Measurements from ENCODE around the gene ESPNL. TPM values are rescaled to one million over a fixed set of nuclear protein-coding genes. Genes with fewer than 3 reads are reported as not detected.

The ESPNL gene
- total RNA-seq, 2 donors from 2014 or later, result 0.15 to 0.26 TPM

DNA sequence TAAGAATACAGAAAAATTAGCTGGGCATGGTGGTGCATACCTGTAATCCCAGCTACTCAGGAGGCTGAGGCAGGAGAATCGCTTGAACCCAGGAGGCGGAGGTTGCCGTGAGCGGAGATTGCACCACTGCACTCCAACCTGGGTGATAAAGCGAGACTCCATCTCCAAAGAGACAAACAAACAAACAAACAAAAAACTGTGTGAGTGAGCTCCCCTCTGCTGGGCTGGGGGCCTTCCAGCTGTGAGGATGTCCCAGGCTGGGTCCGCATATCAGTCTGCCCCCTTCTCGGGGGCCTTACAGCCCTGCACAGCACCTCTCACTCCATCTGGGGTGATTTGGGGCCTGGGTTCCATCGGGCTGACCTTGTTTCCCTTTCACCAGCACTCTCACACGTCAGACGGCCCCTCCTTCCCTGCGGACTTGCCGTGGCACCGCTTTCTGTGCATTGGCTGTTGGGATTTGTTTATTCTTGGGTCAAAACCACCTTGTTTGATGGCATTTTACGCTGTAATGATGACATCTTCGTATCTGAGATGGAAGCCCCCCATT, 35.5 kb downstream of the ESPNL start:
- DNase-seq (no peak), ATAC-seq (no peak)
- intact Hi-C loops (cut with DNase I), result loop anchor here in 1 of 2 donors (5.0 kb wide), 1 partner anchor 278 kb away; the partner anchor contains the start of gene RAMP1

DNA sequence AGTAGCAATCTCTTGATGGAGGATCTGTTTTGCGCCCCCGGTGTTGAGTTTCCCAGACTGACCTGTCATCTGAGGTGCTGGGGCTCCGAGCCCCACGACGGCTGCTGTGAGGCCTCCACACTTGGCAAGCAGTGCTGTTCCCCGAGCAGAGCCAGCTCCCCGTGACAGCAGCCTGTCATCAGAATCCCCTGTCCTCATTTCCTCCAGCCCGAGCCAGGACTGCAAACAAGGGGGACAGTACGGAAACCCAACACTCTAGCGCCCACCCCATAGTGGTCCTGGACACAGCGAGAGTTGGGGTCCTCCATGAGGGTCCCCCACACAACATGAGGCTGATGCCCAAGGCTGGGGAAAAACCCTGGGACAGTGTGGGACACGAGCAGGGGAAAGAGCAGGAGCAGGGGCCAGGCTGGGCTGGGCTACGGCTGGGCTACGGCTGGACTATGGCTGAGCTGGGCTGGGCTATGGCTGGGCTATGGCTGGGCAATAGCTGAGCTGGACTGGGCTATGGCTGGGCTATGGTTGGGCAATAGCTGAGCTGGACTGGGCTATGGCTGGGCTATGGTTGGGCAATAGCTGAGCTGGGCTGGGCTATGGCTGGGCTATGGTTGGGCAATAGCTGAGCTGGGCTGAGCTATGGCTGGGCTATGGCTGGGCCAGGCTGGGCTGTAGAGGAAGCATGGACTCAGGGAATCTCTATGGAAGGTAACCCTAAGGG, 36.8 kb downstream of the ESPNL start:
- peak; percentile 13 to 29 for ATAC-seq
- DNase-seq, result peak; percentile 62
- intact Hi-C loops (cut with DNase I), result loop anchor here in 1 of 2 donors (5.0 kb wide), 1 partner anchor 280 kb away; the partner anchor contains the start of gene RAMP1

DNA sequence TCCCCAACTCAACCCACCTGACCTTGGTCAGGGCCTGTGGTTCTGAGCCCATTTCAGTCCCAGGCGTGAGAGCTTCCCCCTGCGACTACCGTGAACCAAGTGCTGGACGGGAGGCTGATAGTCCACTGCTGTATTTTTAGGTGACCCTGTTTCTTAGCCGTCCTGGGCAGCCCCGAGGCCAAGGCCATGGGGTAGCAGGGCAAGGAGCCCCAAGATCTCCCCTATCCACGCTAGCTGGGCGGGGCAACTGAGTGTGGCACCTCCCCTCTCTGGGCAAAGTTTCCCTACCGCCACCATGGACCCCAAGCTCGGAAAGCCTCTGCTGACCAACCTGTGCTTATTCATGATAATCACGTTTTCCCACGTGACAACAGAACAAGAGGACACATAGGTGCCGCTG, 37.7 kb downstream of the ESPNL start:
- ATAC-seq (no peak), DNase-seq (no peak)
- intact Hi-C loops (cut with DNase I), result loop anchor here in 1 of 2 donors (5.0 kb wide), 1 partner anchor 281 kb away; the partner anchor contains the start of gene RAMP1

DNA sequence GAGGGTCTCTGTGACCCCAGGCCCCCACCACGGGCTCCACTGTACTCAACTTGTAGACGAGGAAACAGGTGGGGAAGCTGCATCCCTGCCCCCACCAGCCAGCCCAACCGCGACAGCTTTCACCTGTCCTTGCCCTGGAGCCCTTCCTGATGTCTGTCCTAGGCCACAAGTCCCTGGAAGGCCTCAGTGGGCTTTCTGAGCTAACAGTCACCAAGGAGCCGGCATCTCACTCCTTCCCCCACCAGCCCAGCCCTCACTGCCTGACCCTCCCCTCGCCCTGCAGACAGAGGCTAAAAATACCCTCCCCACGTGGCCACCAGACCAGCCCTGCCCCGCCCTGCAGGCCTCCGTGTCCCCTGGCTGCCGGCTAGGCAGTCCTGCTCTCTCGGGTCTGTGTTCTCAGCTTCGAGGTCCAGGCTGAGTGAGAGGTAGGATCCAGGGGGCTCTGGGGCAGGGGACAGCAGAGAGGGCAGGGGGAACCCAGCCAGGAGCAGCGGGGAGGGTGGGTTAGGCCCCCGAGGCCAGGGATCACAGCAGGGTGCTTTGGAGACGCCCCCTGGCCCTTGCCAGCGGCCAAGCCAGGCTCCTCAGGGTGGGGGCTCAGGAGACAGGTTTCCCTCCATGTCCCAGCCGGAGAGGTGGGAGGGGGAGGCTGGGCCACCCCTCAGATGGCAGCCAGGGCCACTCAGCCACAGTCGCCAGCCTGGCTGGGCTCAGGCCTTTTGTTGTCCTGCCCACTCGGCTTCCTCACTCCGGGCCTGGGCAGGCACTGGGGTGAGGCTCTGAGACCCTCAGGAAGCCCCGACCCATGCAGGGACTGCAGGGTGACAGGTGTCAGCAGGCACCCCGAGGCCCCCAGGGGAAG, 38.4 kb downstream of the ESPNL start, which contains the start of gene KLHL30:
TSS of gene KLHL30 (plus strand) at position 338 of the 865 bp plus-strand sequence. CDS start 2,087 bp downstream, outside the sequence.
- ATAC-seq, result peak; percentile 85 to 88
- intact Hi-C loops (cut with DNase I), result loop anchor here in 1 of 2 donors (5.0 kb wide), 1 partner anchor 281 kb away; the partner anchor contains the start of gene RAMP1
- peak; percentile 67 for DNase-seq

DNA sequence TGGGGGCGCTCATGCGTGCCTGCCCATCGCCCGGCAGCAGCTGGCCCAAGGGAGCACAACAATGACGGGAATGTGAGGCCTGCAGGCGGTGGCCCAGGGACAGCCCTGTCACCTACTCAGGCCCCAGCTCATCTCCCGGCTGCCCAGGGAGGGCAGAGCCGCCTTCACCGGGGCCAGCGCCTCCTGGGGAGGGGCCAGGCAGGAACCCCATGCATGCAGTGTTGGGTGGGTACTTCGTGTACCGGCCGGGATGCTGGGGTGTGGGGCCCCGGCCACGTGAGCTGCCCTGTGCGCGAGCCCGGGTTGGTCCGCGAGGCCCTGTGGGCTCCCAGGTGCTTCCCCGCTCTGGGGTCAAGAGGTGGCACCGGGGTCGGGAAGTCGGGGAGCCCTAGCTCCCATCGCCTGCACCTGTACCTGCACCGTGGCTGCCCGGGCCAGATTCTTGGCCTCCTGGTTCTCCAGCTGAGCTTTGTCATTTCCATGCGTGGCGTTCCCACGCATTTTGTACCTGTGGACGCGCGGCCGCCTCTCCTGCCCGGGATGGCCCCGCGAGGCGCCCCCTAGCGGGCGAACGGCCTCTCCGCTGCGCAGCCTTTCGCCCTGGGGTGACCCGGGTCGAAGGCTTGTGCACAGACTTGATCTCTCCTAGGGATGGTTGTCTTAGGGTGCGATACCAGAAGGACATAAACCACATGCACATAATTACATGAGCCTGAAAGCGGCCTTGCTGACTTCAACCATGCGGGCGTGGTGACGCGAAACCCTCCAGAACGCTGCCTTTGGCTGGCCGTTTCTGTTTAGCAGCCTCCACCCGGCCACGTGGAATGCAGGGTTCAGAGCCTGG, 39.3 kb downstream of the ESPNL start:
- intact Hi-C loops (cut with DNase I), result loop anchor here in 1 of 2 donors (5.0 kb wide), 1 partner anchor 282 kb away; the partner anchor contains the start of gene RAMP1
- DNase-seq, result peak; percentile 57
- peak; percentile 55 to 56 for ATAC-seq

DNA sequence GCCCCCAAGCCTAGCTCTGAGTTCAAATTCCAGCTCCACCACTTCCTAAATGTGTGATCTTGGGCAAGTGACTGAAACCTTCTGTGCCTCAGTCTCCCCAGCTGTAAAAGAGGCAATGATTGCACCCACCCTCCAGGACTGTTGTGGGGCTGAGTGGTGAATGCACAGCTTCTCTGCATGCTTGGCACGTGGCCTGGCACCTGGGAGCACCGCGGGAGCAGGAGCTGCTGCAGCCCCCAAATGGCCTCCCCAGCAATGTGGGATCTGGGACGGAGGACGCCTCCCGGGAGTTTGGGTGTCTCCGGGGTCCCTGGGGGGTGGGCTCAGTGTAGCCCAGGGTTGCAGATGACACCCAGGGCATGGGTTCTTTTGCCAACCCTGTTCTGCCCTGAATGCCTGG, 39.9 kb downstream of the ESPNL start:
- intact Hi-C loops (cut with DNase I), result no loop called here
- no peak for ATAC-seq
- no peak for DNase-seq

DNA sequence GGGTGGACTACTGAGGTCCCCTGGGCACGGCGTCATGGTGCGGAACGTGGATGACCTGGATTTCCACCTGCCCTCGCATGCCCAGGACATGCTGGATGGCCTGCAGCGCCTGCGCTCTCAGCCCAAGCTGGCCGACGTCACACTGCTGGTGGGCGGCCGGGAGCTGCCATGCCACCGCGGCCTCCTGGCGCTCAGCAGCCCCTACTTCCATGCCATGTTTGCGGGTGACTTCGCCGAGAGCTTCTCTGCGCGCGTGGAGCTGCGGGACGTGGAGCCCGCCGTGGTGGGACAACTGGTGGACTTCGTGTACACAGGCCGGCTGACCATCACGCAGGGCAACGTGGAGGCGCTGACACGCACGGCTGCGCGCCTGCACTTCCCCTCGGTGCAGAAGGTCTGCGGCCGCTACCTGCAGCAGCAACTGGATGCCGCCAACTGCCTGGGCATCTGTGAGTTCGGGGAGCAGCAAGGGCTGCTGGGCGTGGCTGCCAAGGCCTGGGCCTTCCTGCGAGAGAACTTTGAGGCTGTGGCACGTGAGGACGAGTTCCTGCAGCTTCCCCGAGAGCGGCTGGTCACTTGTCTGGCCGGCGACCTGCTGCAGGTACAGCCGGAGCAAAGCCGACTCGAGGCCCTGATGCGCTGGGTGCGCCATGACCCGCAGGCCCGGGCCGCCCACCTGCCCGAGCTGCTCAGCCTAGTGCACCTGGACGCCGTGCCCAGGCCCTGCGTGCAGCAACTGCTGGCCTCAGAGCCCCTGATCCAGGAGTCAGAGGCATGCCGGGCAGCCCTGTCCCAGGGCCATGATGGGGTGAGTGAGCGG, 40.8 kb downstream of the ESPNL start:
- DNase-seq (no peak), ATAC-seq (no peak)
- intact Hi-C loops (cut with DNase I), result no loop called here

DNA sequence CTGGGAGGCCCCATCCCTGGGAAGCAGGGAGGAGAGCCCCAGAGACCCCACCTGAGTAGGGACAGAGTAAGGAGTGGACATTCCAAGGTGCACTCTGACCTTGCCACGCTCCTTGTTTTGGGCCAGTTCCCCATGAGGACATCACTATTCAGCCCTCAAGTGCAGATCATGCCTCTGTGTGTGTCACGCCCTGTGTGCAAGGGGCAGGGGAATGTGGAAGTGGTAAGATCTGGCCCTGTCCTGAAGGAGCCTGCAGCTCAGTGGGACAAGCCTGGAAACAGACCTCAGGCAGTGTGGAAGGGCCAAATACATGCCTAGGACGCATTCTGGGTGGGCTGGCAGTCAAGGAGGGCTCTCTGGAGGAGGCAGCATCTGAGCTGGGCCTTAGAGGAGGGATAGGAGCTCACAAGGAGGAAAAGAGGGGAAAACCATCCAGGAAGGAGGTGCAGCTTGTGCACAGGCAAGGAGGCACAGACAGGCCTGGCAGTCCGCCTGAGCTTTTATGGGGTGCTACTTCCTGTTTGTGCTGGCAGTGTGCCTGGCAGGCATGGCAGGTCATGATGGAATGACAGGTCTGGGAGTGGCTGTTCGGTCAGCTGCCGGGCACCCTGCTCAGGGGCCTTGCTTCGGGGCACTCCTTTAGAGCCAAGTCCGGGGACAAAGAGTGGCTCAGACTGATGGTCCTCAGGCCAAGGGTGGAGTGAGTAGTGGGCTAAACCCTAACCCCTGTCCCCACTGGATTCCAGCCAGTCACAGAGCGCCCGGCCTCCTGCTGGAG, 41.6 kb downstream of the ESPNL start:
- DNase-seq, result no peak
- ATAC-seq, result peak in 1 of 2 donors; percentile 1
- intact Hi-C loops (cut with DNase I), result no loop called here

DNA sequence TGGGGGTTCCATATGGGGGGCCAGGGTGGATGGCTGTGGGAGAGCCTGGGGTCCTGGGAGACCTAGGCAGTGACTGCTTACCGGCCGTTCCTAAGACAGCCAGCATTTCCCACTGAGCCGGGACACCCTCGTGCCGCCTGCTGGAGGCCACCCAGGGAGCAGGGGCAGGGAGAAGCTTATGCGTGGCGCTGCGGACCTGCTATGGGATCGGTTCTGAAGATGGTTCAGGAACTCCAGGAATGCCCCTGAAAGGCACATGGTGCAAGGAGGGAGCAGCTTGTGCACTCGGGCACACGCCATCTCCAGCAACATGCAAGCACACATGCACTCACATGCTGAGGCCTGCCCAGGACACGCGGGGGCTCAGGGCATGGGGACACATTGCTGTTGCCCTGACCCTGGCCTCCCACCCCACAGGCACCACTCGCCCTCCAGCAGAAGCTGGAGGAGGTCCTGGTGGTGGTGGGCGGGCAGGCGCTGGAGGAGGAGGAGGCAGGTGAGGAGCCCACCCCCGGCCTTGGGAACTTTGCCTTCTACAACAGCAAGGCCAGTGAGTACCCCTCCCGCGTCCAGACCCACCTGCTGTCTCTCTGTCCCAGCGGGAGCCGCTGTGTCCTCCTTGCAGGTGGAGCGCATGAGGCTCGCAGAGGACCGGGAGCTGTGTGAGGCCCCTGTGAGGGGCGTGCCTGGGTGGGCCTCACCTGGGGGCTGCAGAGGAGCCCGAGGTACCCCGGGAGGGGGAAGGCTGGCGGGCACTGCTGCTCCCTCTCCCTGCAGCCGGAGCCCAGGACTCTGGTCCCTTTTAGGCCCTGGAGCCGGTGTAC, 42.5 kb downstream of the ESPNL start:
- intact Hi-C loops (cut with DNase I), result no loop called here
- ATAC-seq (no peak), DNase-seq (no peak)

DNA sequence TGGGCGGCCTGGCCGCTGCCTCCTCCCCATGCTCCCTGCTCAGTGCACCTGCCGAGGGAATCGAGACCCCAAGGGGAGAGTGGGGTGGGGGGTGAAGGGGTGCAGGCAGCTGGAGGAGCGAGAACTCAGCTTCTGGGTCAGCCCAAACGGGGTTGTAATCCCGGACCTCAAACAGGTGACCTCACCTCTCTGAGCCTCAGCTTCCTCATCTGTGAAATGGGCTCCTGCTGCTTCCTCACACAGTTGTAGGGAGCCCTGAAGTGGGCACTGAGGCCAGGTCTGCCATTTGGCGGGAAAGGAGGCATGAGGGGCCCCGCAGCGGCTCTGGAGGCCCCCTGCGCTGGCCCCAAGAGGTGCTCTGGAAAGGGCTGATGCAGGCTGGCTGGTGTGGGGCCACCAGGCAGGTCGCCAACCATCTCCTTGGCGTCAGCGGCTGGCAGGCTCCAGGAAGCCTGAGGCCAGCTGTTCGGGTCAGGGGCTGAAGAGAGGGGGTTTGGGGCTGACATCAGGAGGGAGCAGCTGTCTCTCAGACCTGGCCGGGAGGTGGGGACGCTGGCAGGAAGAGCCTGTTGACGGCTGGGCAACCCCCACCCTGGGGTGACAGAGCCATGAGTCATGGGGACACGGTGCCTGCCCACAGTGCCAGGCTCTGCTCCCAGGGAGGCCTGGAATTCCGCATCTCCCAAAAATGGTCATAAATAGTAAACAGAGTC, 43.3 kb downstream of the ESPNL start:
- intact Hi-C loops (cut with DNase I), result no loop called here
- peak; percentile 25 to 72 for ATAC-seq
- peak; percentile 64 for DNase-seq

DNA sequence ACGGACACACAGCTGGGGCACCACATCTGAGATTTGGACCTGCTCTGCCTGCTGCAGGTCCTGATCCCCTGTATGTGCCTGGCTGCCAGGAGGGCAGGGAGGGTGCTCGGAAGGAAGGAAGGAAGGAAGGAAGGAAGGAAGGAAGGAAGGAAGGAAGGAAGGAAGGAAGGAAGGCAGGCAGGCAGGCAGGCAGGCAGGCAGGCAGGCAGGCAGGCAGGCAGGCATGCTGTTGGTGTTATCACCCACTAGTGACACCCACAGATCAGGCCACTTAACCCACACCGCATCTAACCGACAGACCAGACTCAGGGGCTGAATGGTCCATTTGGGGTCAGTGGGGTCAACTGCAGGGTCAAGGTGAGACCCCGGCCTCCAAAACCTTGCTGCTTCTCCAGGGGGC, 44.1 kb downstream of the ESPNL start:
- DNase-seq, result no peak
- intact Hi-C loops (cut with DNase I), result no loop called here
- no peak for ATAC-seq

DNA sequence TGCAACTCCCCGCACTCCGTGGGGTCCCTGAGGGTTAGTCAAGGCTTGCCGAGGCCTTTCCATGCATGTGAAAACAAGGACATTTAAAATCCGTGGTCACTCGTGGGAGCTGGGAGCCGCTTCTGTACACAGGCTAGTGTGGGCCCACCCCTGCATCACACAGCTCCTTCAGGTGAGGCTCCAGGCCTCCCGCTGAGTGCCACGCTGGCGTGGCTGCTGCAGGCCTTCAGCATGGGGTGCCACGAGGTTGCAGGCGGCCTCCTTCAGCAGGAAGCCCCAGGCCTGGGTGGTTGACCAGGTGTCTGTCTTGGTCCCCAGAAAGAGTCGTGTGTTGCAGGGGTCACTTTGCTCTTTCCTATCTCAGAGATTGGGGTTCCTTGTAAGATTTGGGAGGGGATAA, 44.9 kb downstream of the ESPNL start:
- DNase-seq (no peak), ATAC-seq (no peak)
- intact Hi-C loops (cut with DNase I), result no loop called here

DNA sequence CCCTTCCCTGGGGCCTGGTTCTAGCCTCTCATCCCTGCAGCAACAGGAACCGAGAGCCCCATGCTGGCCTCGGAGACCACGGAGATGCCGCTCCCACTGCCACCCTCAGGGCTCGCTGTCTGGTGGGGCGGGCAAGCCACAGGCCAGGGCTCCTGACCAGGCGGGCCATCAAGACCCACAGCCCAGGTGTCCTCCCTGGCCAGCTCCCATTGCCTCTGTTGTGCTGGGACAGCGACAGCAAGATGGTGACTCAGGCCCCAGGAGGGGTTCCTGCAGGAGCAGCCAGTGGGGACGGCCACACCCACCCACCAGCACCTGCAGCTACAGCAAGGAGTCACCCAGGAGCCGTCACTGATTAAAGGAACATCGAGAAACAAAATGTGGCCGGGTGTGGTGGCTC, 45.7 kb downstream of the ESPNL start:
- intact Hi-C loops (cut with DNase I), result no loop called here
- no peak for DNase-seq
- no peak for ATAC-seq

DNA sequence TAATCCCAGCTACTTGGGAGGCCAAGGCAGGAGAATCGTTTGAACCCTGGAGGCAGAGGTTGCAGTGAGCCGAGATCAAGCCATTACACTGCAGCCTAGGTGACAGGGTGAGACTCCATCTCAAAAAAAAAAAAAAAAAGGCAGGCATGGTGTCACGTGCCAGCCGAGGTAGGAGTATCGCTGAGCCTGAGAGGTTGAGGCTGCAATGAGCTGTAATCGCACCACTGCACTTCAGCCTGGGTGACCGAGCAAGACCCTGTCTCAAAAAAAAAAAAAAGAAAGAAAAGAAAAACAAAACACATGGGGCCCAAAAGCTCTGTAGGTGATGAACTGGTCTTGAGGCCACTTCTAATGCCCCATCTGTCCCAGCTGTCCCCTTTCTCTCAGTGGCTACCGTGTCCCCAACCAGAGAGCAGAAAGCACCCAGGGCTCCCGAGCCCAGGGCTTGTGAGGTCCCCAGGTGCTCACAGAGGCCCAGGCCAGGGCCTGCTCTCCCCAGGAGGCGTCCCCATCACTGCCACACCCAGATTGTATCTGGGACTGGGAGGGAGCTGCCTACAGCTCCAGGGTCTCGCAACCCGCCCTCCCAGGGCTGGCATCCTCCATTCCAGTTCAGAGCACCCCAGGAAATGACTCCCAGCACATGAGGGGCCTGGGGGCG, 46.9 kb downstream of the ESPNL start:
- DNase-seq (no peak), ATAC-seq (no peak)
- intact Hi-C loops (cut with DNase I), result no loop called here

DNA sequence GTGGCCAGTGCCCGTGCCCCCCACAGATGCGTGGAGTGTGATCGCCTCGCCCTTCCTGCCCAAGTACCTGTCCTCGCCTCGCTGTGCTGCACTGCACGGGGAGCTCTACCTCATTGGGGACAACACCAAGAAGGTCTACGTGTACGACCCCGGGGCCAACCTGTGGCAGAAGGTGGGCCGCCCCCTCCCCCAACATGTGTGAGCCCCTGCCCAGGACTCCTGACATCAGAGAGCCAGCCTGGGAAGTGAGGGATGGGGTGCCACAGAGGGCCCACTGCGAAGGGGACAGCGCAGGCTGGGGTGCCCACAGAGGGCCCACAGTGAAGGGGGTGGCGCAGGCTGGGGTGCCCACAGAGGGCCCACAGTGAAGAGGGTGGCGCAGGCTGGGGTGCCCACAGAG, 48.8 kb downstream of the ESPNL start:
- DNase-seq (no peak), ATAC-seq (no peak)
- intact Hi-C loops (cut with DNase I), result no loop called here

All from left cardiac atrium (tissue), 4 donors.